ENCODE data around the gene TSPAN11.

DNA sequence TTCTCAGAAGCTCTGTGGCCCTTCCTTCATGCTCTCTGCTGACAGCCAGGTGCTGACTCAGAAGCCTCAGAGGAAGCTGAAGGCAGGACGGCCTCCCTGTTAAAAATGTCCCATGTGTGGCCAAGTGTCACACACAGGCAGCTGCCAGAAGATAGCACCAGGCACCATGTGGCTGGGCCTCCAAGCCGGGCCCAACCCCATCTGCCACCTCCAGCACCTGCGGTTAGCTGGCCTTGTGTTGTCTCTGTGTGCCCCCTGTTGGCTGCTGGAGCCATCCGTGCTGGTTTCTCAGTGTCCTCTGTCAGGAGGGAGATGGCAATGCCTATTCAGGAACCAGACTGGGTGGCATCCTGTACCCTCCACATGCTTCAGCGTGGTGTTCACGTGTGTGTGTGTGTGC lies 63.2 kb downstream of the TSPAN11 start:
- TF ChIP-seq POLR2A (IDR thresholded peaks at IDR 0.05; ENCODE audit: low read length) (no peak), GATA1 (IDR thresholded peaks at IDR 0.05; ENCODE audit: low read depth, low read length) (no peak)
